Stimulated activated CD4-positive, alpha-beta T cell treated with anti-CD3 and anti-CD28 coated beads, Interleukin-2, amount 100 ng/mL, for 48 hours (primary cell): ENCODE measurements around the gene NUDT12.

Source experiments
- DNase-seq, 2 donors: peaks; one replicate each; pipeline ENCODE4 v3.0.0-alpha.2; 2020

The NUDT12 gene

GRCh38 chr5:103562453-103563157 is at the start of gene NUDT12:
Gene NUDT12 (minus strand): TSS chr5:103562789. CDS start chr5:103560248, 2,541 bp downstream.
- peak; percentile 29 to 33 for DNase-seq

- no peak for DNase-seq
These were observed 44.8 kb upstream of the NUDT12 start for GRCh38 chr5:103607346-103607745.

- no peak for DNase-seq
These were observed 42.7 kb upstream of the NUDT12 start for GRCh38 chr5:103605277-103605676.

GRCh38 chr5:103602438-103602837 is 39.8 kb upstream of the NUDT12 start:
- no peak for DNase-seq

- DNase-seq = no peak
These were observed 38.7 kb upstream of the NUDT12 start for GRCh38 chr5:103601314-103601713.

- no peak for DNase-seq
These were observed 37.5 kb upstream of the NUDT12 start for GRCh38 chr5:103600086-103600485.

GRCh38 chr5:103598997-103599566 is 36.5 kb upstream of the NUDT12 start:
- no peak for DNase-seq

GRCh38 chr5:103590221-103590620 is 27.6 kb upstream of the NUDT12 start:
- DNase-seq = no peak

GRCh38 chr5:103589776-103590175 is 27.2 kb upstream of the NUDT12 start:
- DNase-seq = no peak

- no peak for DNase-seq
These were observed 26.8 kb upstream of the NUDT12 start for GRCh38 chr5:103589357-103589756.

GRCh38 chr5:103587185-103587748 is 24.7 kb upstream of the NUDT12 start:
- DNase-seq = no peak

- no peak for DNase-seq
These were observed 19.8 kb upstream of the NUDT12 start for GRCh38 chr5:103582364-103582763.

- DNase-seq = no peak
These were observed 10.8 kb upstream of the NUDT12 start for GRCh38 chr5:103573411-103573810.

- DNase-seq = no peak
These were observed 9.9 kb upstream of the NUDT12 start for GRCh38 chr5:103572454-103572853.

GRCh38 chr5:103571730-103572129 is 9.1 kb upstream of the NUDT12 start:
- DNase-seq = no peak

- DNase-seq = no peak
These were observed 6.9 kb upstream of the NUDT12 start for GRCh38 chr5:103569313-103570060.

- no peak for DNase-seq
These were observed 3.1 kb upstream of the NUDT12 start for GRCh38 chr5:103565719-103566118.

- no peak for DNase-seq
These were observed 720 bp downstream of the NUDT12 start for GRCh38 chr5:103561685-103562452.

- no peak for DNase-seq
These were observed 1.8 kb downstream of the NUDT12 start for GRCh38 chr5:103560826-103561225.

GRCh38 chr5:103546858-103547257 is 15.7 kb downstream of the NUDT12 start:
- no peak for DNase-seq

GRCh38 chr5:103542441-103542840 is 20.1 kb downstream of the NUDT12 start:
- no peak for DNase-seq

- DNase-seq = no peak
These were observed 21.0 kb downstream of the NUDT12 start for GRCh38 chr5:103541569-103541968.

GRCh38 chr5:103541114-103541513 is 21.5 kb downstream of the NUDT12 start:
- no peak for DNase-seq
